HepG2 (cell line): ENCODE results near the gene ZSWIM7. TPM values are rescaled to one million over a fixed set of nuclear protein-coding genes. Genes with fewer than 3 reads are reported as not detected.

ENCODE experiments used
- ARID4A ChIP-seq: sonication (generic); formaldehyde crosslinking; IDR thresholded peaks from 2 replicates; pipeline ENCODE4 v1.5.0; 2020; ENCODE audit warnings: mild to moderate bottlenecking, missing genetic modification reagents, borderline replicate concordance
- ATAD3A ChIP-seq: sonication (generic); formaldehyde crosslinking; IDR thresholded peaks from 2 replicates; pipeline ENCODE4 v1.4.0; 2020; ENCODE audit warnings: missing genetic modification reagents
- ATF7 ChIP-seq, 2 experiments: fragments of 450-650 bp in 1 of 2; sonication (generic) in 1 of 2; formaldehyde crosslinking in 1 of 2; IDR thresholded peaks; 2 replicates each; pipeline versions ENCODE4 v1.4.0 to v1.6.1; 2016 to 2020; ENCODE audit warnings: antibody characterized with exemption in 1 of 2, mild to moderate bottlenecking in 1 of 2, missing genetic modification reagents in 1 of 2
- CSRNP2 ChIP-seq: sonication (generic); formaldehyde crosslinking; conservative IDR thresholded peaks from 2 replicates; pipeline ENCODE4 v1.8.0; 2022; ENCODE audit warnings: low read depth, missing genetic modification reagents
- MEIS1 ChIP-seq: sonication (generic); formaldehyde crosslinking; IDR thresholded peaks from 2 replicates; pipeline ENCODE4 v1.9.0; 2021; ENCODE audit warnings: mild to moderate bottlenecking, missing genetic modification reagents, moderate library complexity, borderline replicate concordance
- NCOR1 ChIP-seq: fragments of 200-600 bp; sonication (generic); IDR thresholded peaks from 2 replicates; pipeline ENCODE4 v1.7.0; 2017; ENCODE audit warnings: antibody characterized with exemption, low read length, borderline replicate concordance
- SOX13 ChIP-seq, 3 experiments: fragments of 450-650 bp in 1 of 3; sonication (generic) in 1 of 3; formaldehyde crosslinking in 1 of 3; IDR thresholded peaks in 2 of 3; conservative IDR thresholded peaks in 1 of 3; 2 replicates each; pipeline versions ENCODE4 v1.5.0 to v1.6.1; 2016 to 2020; ENCODE audit warnings: antibody characterized with exemption in 1 of 3, mild to moderate bottlenecking in 1 of 3, missing compliant biosample characterization in 1 of 3, missing genetic modification reagents in 1 of 3, moderate library complexity in 1 of 3
- TFAP4 ChIP-seq: sonication (generic); IDR thresholded peaks from 2 replicates; pipeline ENCODE4 v1.6.1; 2016; ENCODE audit warnings: low read depth, borderline replicate concordance
- YY1 ChIP-seq: IDR thresholded peaks from 2 replicates; pipeline ENCODE4 v1.6.1; 2011; ENCODE audit warnings: low read length, low read depth, moderate library complexity, mild to moderate bottlenecking; ENCODE audit not compliant: insufficient read depth, insufficient replicate concordance
- ZBTB4 ChIP-seq: sonication (generic); formaldehyde crosslinking; IDR thresholded peaks from 2 replicates; pipeline ENCODE4 v1.4.0; 2020; ENCODE audit warnings: missing genetic modification reagents, mild to moderate bottlenecking, borderline replicate concordance
- ZBTB43 ChIP-seq: sonication (generic); formaldehyde crosslinking; conservative IDR thresholded peaks from 2 replicates; pipeline ENCODE4 v1.4.0; 2020; ENCODE audit warnings: missing genetic modification reagents
- ZFX ChIP-seq: sonication (generic); formaldehyde crosslinking; IDR thresholded peaks from 2 replicates; pipeline ENCODE4 v1.4.0; 2020; ENCODE audit warnings: mild to moderate bottlenecking, low read depth, missing genetic modification reagents, moderate library complexity
- ZNF704 ChIP-seq: sonication (generic); formaldehyde crosslinking; IDR thresholded peaks from 2 replicates; pipeline ENCODE4 v1.8.1; 2023; ENCODE audit warnings: mild to moderate bottlenecking, inconsistent platforms, moderate library complexity, missing genetic modification reagents, borderline replicate concordance
- ZSCAN22 ChIP-seq: sonication (generic); formaldehyde crosslinking; IDR thresholded peaks from 2 replicates; pipeline ENCODE4 v1.4.0; 2020; ENCODE audit warnings: mild to moderate bottlenecking, missing genetic modification reagents
- polyA plus RNA-seq, 8 experiments: library from polyadenylated mRNA; depleted of rRNA in 3 of 8; stranded (reverse) in 7 of 8; unstranded in 1 of 8; fragments of >200 nt; fragmentation: Illumina TruSeq in 4 of 8; extraction: Trizol in 4 of 8; gene quantifications; 2 replicates each; pipeline versions ENCODE4 v1.2.1 to v1.2.3, GENCODE V29; 2011 to 2016; ENCODE audit warnings: low read depth in 4 of 8, missing spikeins in 1 of 8, mixed read lengths in 1 of 8; ENCODE audit not compliant: insufficient read depth in 1 of 8
- total RNA-seq, 5 experiments: library from RNA; depleted of rRNA; stranded (reverse); fragments of >200 nt; fragmentation: Illumina TruSeq; extraction: Trizol; gene quantifications; 2 replicates each; pipeline ENCODE4 v1.2.3, GENCODE V29; 2016; ENCODE audit warnings: low read depth in 1 of 5

The ZSWIM7 gene
- total and polyA plus RNA-seq, 2 of the 13 experiments (the other 11 are each of a cell fraction or from before 2014, with no cell fraction given), result 13.1 to 28.1 TPM

GRCh38 chr17:16040710-16041251, 41.3 kb upstream of the ZSWIM7 start (continued):
- TF ChIP-seq ZFX (CRISPR knock-in tag) (0 out of 2 replicates have a peak, but pooled peaks have one; percentile 15), ZNF704 (CRISPR knock-in tag) (no peak), YY1 (no peak), TFAP4 (no peak), ATAD3A (no peak), CSRNP2 (CRISPR knock-in tag) (no peak), ATF7 (IDR thresholded peaks at IDR 0.05) (no peak), ATF7 (CRISPR knock-in tag; IDR thresholded peaks at IDR 0.05) (no peak), SOX13 (IDR thresholded peaks at IDR 0.05) (no peak), SOX13 (CRISPR knock-in tag; conservative IDR thresholded peaks at IDR 0.05 in 1 of 2, IDR thresholded peaks at IDR 0.05 in 1 of 2) (peak in 1 of 2 experiments; percentile 68; a peak in 2 of 4 replicates), ZBTB43 (no peak; the same call in 1 of the 2 replicates), MEIS1 (CRISPR knock-in tag) (no peak), ZSCAN22 (no peak), ARID4A (peak; percentile 39; the same call in 1 of the 2 replicates), ZBTB4 (CRISPR knock-in tag) (no peak), NCOR1 (peak; percentile 88)
